HG03097 (cell line): ENCODE results near the gene LTA4H.
"Not testable (repeated sequence)": the region's sequence is repeated elsewhere in the genome, so short reads cannot be mapped to it uniquely, and the experiment has no call there.

Experiments
- ATAC-seq: cut with Tn5 transposase; IDR thresholded peaks from one replicate; pipeline ENCODE4 v1.9.1; 2021; ENCODE audit not compliant: unreplicated experiment, low FRiP score

The LTA4H gene

DNA sequence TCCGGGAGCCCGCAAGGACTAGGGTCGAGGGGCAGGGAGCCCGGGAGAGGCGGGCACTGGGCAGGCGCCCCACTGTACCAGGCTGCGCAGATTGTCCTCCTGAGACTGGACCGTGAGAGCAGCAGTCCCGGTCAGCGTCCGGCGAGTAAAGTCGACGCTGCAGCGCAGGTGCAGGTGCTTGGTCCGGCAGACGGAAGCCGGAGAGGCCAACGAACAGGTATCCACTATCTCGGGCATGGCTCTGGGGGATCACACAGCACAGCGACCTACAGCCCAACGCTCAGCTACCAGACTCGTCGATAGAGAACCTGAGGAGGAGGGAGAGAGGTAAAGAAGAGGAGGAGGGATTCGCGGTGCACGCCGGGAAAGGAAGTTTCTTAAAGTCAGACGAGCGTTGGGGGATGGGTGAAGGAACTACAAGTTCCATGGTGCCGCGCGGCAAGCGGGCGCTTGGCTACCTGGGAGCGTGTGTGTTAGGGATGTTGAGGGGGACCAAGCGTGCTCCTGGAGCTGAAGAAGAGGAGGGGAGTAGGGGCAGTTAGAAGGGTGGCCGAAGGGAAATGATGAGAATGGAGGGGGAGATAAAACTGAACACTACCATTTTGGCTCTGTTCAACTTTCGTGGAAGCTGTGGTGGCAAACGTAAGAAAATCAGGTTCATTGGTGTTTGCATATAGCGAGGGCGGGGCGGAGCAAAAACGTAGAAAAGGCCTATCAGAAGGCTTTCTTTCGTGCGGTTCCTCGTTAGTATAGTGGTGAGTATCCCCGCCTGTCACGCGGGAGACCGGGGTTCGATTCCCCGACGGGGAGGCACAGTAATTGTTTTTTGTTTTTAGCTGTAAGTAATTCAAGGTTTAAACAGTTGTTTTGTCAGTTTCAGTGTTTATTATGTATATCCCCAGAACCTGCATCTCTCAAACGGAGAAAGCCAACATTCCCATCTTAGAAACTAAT is at the start of gene LTA4H:
LTA4H (minus strand) TSS at position 305 of the 954 bp plus-strand sequence; CDS start at position 237, 68 bp downstream.
- peak; percentile 90 for ATAC-seq

DNA sequence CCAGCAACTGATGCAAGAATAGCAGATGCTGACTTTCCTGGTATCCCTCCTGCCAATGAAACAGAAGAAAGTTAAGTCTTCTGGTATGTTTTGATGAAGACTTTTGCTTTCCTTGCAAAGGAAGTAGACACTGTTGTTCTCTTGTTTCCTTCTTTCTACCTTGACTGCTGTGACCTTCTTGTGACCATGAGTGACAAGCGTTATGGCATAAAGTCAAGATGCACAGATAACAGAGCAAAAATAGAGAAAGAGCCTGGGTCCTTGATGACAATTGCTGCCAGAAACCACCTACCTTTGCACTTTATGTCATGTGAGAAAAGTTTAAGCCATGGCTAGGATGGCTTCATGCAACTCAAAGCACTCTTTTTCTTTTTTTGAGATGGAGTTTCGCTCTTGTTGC is 49.2 kb upstream of the LTA4H start:
- ATAC-seq: no peak

DNA sequence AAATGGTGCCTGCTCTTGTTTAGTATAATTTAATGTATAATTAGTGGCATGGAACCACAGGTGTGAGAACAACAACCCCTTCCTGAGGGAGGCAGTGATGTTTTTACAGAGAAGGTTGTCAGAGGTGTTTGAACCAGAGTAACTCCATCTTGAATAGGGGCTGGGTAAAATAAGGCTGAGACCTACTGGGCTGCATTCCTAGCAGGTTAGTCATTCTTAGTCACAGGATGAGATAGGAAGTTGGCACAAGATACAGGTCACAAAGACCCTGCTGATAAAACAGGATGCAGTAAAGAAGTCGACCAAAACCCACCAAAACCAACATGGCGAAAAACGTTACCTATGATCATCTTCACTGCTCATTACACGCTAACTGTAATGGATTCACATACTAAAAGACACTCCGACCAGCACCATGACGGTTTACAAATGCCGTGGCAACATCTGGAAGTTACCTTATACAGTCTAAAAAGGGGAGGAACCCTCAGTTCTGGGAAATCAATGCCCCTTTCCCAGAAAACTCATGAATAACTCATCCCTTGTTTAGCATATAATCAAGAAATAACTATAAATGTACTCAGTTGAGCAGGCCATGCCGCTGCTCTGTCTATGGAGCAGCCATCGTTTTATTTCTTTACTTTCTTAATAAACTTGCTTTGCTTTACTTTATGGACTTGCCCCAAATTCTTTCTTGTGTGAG is 47.8 kb upstream of the LTA4H start:
- ATAC-seq: no peak

DNA sequence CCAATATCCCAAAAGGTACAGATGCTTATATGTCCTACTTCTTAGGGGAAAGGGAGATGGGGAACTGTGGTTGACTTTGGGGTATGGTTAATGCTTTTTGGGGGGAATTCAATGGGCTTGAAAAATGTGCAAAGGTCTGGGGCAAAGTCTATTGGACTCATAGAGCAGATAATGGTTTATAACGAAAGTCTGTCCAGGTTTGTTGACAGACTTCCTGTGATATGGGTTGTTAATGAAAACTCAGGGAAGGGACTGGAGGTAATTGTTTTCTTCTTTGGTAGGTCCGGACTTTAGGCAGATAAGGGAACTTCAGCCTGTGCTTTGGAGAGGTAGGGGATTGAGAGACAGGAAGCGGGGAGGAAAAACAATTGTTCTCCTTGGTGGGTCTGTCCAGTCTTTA is 46.2 kb upstream of the LTA4H start:
- no peak for ATAC-seq

DNA sequence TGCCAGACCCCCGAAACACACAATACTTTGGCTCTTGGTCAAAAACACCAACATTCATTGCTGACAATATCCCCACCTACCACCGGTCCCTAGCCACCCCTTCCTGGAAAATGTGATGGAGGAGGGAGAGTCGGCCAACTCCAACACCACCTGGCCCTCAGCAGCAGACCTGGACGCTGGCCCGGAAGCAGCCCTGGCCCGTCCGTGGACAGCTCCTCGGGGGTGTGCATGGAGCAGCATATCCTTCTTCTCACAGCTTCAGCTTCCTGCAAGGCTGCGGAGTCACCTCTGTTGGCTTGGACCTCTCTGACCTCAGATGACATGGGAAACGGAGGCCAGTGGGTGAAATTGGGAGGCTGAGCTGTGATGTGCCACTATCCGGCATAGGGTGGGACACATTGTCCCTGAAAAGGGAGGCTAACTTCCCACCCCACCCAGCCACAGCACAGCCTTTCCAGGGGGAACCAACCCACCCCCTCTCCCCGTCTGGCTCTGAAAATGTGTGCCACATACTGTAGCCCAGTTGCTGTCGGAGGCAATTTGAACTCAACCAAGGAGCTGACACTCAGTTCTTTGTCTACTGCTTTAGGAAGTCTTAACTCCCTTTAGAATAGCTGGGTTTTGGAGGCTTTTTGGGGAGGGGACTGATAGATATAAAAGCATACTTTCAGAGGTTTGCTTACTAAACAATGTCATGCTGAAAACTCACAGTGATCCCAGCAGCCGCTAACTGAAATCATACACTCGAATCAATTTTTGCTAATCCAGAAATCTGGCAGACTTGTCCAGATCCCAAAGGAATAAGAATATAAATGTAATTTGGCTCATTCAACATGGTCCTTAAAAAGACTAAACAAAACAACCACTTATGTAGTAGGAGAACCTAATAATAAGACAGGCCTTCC is 43.1 kb upstream of the LTA4H start:
- no peak for ATAC-seq

DNA sequence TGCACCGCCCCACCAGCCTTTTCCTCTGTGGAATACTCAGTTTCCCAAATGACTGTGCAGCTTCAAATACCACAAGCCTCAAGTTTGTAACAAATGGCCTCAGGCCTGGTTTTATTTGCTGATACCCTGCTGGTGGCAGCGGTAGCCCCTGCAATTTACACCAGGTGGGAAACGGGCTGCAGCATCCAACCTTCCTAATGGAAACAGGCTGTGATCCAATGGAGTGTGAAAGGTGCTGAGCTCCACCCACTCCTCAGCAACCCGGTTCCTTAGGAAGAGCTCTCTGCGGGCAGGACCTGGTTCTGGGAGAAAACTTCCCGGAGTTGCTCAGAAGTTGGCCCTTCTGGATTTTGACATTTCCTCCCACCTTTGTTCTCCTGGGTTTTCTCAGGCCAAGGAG is 41.7 kb upstream of the LTA4H start:
- ATAC-seq: no peak

DNA sequence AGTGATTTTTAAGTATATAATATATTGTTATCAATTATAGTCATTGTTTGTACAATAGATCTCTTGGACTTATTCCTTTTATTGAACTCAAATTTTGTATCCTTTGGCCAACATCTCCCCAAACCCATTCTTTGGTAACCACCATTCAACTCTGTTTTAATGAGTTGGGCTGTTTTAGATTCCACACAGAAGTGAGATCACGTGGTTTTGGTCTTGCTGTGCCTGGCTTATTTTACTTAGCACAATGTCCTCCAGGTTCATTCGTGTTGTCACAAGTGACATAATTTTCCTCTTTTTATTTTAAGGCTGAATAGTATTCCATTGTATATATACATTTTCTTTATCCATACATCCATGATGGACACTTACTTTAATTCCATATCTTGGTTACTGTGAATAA is 40.2 kb upstream of the LTA4H start:
- no peak for ATAC-seq

DNA sequence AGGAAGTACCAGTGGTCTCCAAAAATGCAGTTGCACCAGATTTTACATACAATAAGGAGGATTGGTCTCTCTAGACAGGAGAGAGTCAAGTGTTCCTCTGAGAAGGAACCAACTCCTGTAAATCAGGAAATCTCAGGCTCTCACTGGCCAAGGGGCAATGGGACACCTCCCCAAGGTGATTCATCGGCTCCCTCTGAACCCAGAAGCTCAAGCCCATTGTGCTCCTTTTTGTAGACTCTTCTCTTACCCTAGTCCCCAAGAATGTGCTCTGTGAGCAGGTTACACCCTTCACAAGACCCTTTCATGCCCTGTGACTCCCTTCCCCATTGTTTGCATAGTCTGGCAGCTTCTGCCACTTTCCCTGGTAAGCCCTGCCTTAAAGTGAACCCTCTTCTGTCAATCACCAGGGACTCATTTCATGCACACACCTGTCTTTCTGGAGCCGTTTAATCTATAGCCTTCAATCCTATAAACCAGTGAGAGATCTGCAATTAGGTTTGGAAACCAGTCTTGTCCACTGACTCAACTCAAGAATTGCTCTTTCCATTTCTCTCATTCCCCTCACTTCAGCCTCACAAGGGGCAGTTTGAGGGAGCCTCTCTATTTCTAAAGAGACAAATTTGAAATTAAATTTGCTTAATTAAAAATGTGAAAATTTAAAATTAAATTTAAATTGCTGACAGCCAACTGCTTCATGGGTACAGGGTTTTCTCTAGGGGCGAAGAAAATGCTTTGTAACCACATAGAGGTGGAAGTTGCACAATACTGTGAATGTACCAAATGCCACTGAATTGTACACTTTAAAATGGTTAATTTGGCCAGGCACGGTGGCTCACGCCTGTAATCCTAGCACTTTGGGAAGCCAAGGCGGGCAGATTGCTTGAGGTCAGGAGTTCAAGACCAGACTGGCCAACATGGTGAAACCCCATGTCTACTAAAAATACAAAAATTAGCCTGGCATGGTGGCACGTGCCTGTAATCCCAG is 38.3 kb upstream of the LTA4H start:
- ATAC-seq: no peak

DNA sequence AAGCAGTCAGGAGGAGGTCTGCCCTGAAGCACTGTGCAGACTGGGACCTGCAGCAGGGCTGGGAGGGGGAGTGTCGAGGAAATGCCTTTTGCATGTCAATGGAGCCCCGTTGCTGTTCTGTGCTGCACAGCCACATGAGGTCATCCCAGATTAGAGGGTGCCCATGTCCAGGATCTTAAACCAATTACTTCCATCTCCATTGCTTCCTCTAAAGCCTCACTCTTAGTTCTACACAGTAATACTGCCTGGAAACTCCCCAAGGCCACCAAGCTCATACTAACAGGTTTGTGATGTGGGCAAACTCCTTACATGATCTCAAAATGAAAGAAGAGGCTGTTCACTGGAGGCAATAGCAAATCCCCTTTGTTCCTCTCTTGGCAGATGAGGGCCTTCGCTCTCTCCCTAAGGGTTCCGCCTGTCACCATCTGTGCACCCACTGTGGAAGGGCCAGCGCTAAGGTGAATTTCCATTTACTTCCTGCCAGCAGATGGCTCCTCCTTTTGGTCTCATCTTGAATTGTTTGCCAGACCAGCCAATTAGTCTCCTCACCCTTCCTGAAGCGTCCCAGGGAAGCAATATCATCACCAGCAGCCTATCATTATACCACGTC is 35.4 kb upstream of the LTA4H start:
- ATAC-seq: no peak

DNA sequence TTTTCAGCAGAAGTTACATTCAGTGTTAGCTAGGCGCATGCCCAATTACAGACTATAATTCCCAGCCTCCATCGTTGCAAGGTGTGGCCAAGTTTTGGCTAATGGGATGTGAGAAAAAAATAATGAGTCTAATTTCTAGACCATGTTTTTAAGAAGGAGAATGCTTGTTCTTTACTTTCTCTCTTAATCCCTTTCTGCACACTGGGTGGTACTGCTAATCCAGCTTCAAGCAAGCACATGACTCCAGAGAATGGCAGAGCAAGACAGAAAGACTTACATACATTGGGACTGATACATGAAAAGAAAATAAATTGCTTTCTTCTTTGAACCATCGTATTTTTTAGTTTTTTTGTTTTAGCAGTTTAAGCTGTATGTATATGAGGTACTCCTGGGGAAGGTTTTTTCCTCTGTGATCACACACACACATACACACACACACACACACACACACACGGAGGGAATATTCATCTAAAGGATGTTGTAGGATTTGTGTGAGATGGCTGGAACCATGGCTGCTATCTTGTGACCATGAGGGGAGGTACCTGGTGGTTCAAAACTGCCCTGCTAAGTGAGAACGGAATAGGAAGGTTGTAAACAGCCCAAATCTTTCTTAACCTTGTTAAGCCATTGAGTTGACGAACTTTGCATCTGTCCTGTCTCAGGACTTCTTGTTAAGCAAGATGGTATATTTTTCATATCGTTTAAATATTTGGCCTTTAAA is 34.3 kb upstream of the LTA4H start:
- ATAC-seq: no peak

DNA sequence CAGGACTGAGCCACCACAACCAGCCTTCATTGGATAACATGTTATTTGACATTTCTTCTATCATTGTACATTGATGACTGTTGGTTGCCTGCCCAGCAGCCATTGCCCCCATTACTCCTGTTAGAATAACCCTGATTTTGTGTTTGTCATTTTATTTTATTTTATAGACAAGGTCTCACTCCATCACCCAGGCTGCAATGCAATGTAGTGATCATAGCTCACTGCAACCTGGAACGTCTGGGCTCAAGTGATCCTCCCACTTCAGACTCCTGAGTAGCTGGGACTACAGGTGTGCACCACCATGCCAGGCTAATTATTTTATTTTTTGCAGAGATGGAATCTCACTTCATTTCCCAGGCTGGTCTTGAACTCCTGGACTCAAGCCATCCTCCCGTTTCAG is 33.2 kb upstream of the LTA4H start:
- no peak for ATAC-seq

DNA sequence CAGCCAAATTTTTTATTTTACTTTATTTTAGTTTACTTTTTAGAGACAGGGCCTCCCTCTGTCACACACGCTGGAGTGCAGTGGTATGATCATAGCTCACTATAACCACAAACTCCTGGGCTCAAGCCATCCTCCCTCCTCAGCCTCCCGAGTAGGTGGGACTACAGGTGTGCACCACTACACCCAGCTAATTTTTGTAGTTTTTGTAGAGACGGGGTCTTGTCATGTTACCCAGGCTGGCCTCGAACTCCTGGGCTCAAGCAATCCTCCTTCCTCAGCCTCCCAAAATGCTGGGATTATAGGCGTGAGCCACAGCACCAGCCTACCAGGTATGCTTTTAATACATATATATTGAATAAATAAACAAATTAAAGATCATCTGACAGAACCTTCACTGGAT is 32.7 kb upstream of the LTA4H start:
- no peak for ATAC-seq

DNA sequence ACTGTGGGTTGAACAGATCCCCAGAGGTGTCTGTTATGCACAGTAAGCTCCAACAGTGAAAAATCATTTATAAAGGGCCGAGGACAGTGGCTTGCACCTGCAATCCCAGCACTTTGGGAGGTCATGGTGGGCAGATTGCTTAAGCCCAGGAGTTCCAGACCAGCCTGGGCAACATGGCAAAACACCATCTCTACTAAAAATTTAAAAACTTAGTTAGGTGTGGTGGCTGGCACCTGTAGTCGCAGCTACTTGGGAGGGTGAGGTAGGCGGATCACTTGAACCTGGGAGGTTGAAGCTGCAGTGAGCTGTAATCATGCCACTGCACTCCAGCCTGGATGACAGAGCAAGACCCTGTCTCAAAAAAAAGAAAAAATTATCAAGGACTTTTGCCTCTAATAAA is 30.4 kb upstream of the LTA4H start:
- not testable (repeated sequence) for ATAC-seq

DNA sequence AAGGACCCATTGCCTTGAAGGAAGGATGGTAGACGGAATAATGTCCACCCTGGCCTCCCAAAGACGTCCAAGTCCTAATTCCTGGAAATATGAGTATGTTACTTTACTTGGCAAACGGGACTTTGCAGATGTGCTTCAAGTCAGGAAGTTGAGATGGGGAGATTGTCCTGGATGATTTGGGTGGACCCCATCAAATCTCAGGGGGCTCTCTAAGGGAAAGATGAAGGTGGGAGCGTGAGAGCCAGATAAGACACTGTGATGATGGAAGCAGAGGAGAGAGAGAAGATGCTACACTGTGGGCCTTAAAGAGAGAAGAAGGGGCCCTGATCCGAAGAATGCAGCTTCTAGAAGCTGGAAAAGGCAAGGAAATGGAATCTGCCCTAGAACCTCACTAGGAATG is 29.6 kb upstream of the LTA4H start:
- ATAC-seq: no peak

DNA sequence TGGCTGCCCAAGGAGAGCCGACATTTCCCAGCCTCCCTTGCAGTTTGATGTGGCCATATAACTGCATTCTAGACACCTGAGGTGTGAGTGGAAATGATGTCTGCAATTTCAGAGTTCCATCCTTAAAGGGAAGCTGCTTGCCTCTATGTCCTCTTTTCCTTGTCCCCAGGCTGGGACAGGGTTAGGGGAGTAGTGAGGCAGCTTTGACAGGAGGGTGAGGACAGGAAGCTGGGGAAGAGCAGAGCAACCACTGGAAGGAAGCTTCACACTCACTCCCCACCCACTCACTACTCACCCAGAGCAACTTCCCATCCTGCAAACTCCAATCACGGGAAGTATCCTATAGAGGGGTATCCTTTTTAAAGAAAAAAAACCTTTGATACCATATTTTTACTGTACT is 28.9 kb upstream of the LTA4H start:
- no peak for ATAC-seq

DNA sequence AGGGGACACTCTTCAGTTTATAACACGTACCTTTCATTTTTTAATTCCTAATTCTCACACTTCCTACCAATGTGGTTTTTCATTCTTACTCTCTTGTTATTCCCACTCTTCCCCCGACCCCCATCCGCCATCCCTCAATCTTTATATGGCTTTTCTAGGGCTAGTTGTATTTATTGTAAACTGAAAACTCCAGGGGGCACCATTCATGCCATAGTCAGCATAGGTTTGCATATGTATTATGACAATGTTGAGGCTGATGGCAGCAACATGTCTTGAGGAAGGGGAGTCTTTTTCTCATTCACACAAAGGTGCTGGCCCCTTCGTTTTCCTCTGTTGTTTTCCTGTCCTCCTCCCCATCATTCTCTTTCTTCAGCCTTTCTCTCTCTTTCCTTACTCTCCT is 27.7 kb upstream of the LTA4H start:
- no peak for ATAC-seq

DNA sequence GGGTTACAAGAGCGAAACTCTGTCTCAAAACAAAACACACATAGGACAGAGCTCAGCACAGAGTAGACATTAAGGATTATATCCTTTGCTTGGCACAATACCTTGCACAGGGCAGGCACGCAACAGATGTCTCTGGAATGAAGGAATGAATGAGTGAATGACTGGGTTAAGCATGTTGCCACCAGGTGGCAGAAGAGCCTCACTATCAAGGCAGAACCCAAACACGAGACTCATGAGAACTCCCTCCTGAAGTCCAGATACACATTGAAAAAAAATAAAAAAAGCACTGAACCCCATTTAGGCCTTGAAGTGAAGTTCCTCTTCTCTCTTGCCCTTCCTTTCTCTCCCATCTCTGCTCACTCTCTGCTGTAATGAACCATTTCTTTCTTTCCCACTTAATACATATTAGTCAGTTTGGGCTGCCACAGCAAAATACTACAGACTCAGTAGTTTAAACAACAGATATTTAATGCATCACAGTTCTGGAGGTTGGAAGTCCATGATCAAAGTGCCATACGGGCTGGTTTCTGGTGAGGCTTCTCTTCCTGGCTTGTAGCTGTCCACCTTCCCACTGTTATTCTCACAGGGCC is 26.6 kb upstream of the LTA4H start:
- peak; percentile 67 for ATAC-seq

DNA sequence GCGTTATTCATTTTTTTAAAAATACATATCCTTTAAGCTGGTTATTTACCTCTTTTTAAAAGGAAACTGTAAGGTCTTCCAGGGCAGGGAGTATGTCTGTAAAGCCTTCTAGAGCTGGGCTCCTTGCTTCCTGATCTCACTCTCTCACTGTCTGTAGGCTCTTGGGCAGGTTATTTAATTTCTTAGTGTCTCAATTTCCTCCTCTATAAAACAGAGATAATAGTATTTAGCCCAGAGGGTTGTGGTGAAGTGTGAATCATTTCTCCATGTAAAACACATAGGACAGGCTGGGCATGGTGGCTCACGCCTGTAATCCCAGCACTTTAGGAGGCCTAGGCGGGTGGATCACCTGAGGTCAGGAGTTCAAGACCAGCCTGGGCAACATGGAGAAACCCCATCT is 25.9 kb upstream of the LTA4H start:
- ATAC-seq: no peak
